ENCODE measurements around the gene STARD10.
"Not testable (repeated sequence)": the region's sequence is repeated elsewhere in the genome, so short reads cannot be mapped to it uniquely, and the experiment has no call there.

Gene STARD10

GRCh38 chr11:72807021-72807693 lies 13.3 kb upstream of the STARD10 start:
- no peak for DNase-seq

GRCh38 chr11:72806378-72806777 lies 12.5 kb upstream of the STARD10 start:
- DNase-seq = not testable (repeated sequence)

GRCh38 chr11:72805216-72805615 lies 11.4 kb upstream of the STARD10 start:
- no peak for DNase-seq

GRCh38 chr11:72802822-72803221 lies 9.0 kb upstream of the STARD10 start:
- DNase-seq = no peak

- no peak for DNase-seq
These were observed 5.6 kb upstream of the STARD10 start for GRCh38 chr11:72799441-72799840.

- DNase-seq = no peak
These were observed 4.5 kb upstream of the STARD10 start for GRCh38 chr11:72798361-72798760.

GRCh38 chr11:72793076-72793424 lies 797 bp downstream of the STARD10 start:
- DNase-seq = no peak

- DNase-seq = no peak
These were observed 1.3 kb downstream of the STARD10 start for GRCh38 chr11:72792437-72793021.

- DNase-seq = not testable (repeated sequence)
These were observed 2.6 kb downstream of the STARD10 start for GRCh38 chr11:72791228-72791627.

GRCh38 chr11:72789493-72790131 lies 4.2 kb downstream of the STARD10 start:
- DNase-seq = no peak

- no peak for DNase-seq
These were observed 5.6 kb downstream of the STARD10 start for GRCh38 chr11:72788241-72788640.

- peak; percentile 79 for DNase-seq
These were observed 6.4 kb downstream of the STARD10 start for GRCh38 chr11:72787216-72788104.

- DNase-seq = peak; percentile 94
These were observed 7.3 kb downstream of the STARD10 start for GRCh38 chr11:72786305-72787215.

GRCh38 chr11:72784662-72785061 lies 9.2 kb downstream of the STARD10 start:
- no peak for DNase-seq

- no peak for DNase-seq
These were observed 10.5 kb downstream of the STARD10 start for GRCh38 chr11:72783144-72783905.

- DNase-seq = peak; percentile 65
These were observed 11.5 kb downstream of the STARD10 start for GRCh38 chr11:72782081-72782920.

- peak; percentile 27 for DNase-seq
These were observed 12.3 kb downstream of the STARD10 start for GRCh38 chr11:72781313-72782080.

GRCh38 chr11:72781063-72781312 lies 12.9 kb downstream of the STARD10 start:
- peak; percentile 32 for DNase-seq

GRCh38 chr11:72780296-72781062 lies 13.4 kb downstream of the STARD10 start:
- no peak for DNase-seq

Data from NCI-H2029 (cell line).